GM23248 (cell line): ENCODE data around the gene ZNF621.
"Not testable (repeated sequence)": the region's sequence is repeated elsewhere in the genome, so short reads cannot be mapped to it uniquely, and the experiment has no call there.

Source experiments
- EZH2 ChIP-seq: fragments of 200-600 bp; sonication (generic); IDR thresholded peaks from 2 replicates; pipeline ENCODE4 v1.6.1; 2018; ENCODE audit warnings: antibody characterized with exemption, mild to moderate bottlenecking; ENCODE audit not compliant: insufficient read depth, poor library complexity, severe bottlenecking
- EZH2phosphoT487 ChIP-seq: fragments of 200-600 bp; sonication (generic); IDR thresholded peaks from 2 replicates; pipeline ENCODE4 v1.6.1; 2018; ENCODE audit warnings: antibody characterized with exemption, moderate library complexity, mild to moderate bottlenecking, low read depth; ENCODE audit not compliant: insufficient read depth

GRCh38 chr3:40562482-40562881, 37.7 kb downstream of the ZNF621 start:
- TF ChIP-seq EZH2, EZH2phosphoT487: not testable (repeated sequence)
